Stimulated activated CD8-positive, alpha-beta memory T cell treated with anti-CD3 and anti-CD28 coated beads, Interleukin-15, amount 100 ng/mL, for 48 hours (primary cell): Measurements from ENCODE around the gene GDE1.

Experiments used
- DNase-seq, 2 donors: peaks; one replicate each; pipeline ENCODE4 v3.0.0-alpha.2; 2020; ENCODE audit warnings: low read depth in 2 of 2

GDE1 gene

GRCh38 chr16:19486750-19487325 is 35.1 kb downstream of the GDE1 start:
- DNase-seq, result no peak

GRCh38 chr16:19486051-19486450 is 35.8 kb downstream of the GDE1 start:
- DNase-seq, result no peak

DNA sequence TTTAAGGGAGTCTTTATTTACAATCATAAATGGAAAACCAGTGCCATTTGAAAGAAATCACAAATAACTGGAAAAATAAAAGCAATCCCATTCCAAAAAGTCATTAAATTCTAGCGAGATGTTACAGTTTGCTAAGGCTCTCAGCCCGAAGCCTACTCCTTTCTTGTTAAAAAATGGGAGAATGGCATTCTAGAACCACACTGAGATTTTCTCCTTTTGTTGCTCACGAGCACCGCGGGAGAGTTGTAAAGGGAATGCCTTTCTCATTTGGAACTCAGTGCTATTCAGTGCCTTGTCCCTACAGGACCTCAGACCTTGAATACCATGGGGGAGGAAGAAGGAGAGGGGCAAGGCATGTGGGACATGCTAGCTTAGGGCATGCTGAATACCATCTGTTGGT is 36.3 kb downstream of the GDE1 start:
- no peak for DNase-seq

DNA sequence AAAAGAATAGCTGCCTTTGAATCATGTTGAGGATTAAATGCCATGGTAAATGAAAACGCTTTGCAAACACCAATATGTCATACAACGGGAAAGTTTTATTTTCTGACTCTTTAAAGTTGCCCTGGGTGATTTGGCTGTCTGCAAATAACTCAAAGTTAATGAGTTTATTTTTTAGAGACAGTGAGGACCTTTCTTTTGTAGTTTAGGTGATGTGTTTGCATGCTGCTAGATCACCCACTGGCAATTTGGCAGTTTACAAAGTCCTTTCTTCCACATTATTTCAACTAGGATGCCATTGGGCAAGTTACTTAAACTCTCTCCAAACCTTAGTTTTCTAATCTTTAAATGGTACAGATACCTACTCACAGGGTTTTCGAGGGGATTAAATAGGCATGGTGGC is 37.8 kb downstream of the GDE1 start:
- no peak for DNase-seq

- DNase-seq, result no peak
Measured at GRCh38 chr16:19482291-19482690, 39.6 kb downstream of the GDE1 start.

DNA sequence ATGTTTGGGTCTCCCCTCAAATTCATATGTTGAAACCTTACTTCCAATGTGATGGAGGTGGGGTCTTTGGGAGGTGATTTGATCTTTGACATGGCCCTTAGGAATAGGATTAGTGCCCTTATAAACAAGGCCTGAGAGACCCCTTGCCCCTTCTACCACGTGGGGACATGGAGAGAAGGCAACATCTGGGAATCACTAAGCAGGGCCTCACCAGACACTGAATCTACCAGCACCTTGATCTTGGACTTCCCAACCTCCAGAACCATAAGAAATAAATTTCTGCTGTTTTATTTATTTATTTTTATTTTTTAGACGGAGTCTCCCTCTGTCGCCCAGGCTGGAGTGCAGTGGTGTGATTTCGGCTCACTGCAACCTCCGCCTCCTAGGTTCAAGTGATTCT is 40.1 kb downstream of the GDE1 start:
- DNase-seq, result no peak

GRCh38 chr16:19481296-19481695 is 40.6 kb downstream of the GDE1 start:
- DNase-seq, result no peak

GRCh38 chr16:19479302-19479721 is 42.6 kb downstream of the GDE1 start:
- DNase-seq, result no peak

DNA sequence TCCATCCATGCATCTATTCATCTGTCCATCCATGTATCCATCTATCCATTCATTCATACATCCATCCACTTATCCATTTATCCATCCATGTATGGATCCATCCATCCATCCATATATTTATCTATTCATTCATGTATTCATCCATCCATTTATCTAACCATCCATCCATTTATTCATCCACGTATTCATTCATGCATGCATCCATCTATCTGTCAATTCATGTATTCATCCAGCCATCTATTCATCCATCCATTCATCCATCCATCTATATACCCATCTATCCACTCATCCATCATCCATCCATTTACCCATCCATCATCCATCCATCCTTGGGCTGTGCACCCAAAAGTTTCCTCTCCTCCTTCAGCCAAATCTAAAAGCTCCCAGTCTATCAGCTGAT is 43.4 kb downstream of the GDE1 start:
- no peak for DNase-seq

DNA sequence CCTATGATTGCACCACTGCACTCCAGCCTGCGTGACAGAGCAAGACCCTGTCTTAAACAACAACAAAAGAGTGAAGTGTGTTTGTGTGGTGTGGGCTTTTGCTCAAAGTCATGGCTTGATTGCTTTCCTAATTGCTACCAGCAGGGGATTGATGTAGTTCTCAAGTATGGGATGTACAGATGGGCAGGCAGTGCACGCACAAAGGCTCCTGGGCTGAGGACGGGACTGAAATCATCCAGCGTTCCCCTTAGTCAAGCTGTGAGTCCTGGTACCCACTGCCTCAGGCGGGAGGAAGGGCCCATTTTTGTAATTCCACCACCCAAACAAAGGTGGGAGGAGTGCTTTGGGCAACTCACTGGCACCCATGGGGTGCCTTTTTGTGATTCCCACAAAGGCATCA is 47.3 kb downstream of the GDE1 start:
- DNase-seq, result no peak

DNA sequence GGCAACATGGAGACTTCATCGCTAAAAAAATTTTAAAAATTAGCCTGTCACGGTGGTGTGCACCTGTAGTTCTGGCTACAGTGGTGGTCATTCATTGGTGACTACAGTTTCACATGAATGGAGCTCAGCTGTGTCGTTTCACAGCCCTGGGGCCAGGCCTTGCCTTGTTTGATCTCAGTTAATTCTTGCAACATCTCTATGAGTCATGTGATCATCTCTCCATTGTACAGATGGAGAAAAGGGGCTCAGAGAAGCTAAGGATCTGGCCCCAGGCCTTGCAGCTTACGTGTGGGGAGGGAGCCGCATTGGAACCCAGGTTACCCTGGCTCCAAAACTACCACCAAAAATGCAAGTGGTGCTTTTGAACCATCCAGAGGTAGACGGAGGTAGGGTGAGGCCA is 49.4 kb downstream of the GDE1 start:
- no peak for DNase-seq

GRCh38 chr16:19468300-19468699 is 53.6 kb downstream of the GDE1 start:
- DNase-seq, result no peak

DNA sequence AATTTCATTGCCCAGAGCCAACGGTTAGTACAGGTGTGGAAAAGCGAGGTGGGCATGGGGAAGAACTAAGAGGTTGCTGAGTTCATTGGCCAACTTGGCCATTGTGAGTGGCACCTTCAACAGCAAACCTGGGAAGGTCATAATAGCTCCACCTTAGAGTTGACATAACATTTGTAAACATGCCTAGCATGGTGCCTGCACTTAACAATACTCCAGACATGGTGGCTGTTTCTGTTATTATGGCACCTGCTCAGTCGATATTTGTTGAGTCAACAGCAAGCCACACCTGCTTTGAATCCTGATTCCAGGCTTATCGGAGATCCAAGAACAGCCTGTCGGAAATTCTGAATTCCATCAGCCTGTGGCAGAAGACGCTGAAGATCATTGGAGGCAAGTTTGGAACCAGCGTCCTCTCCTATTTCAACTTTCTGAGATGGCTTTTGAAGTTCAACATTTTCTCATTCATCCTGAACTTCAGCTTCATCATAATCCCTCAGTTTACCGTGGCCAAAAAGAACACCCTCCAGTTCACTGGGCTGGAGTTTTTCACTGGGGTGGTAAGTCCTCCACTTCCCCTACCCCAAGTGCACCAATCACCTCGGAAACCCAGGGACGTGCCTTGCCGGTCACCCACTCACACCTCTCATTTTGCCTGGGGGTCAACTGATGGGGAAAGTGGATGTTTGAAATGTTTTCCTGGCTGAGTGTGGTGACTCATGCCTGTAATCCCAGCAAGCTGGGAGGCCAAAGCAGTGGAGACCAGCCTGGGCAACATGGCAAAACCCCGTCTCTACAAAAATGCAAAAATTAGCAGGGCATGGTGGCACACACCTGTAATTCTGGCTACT is 58.2 kb downstream of the GDE1 start:
- no peak for DNase-seq

GRCh38 chr16:19460397-19460796 is 61.5 kb downstream of the GDE1 start:
- DNase-seq, result no peak

DNA sequence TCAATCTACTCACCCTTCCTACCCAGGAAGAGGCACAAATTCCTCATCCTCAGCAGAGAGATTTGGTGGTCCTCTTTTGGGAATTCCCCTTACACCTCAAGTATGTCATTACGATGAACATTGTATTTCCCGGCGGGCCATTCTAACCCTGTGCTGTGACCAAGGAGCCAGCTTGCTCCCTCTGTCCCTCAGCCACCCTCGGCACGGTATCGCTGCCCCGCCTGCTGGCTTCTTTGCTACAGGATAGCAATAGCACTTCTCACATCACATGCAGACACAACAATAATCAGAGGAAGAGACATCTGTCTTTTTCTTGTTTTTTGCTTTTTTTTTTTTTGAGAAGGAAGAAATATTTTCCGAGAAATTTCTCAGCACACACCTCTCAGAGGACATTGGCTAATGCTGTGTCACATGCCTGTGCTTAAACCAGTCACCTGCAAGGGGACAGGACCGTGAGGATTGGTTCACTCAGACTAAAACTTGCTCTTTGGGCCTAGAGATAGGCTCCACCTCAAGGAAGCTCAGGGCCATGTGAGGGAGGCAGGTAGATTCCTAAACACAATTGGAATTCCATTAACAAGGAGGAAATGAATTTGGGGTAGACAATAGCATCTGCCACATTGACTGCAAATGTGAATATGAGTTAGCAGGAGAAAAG is 63.0 kb downstream of the GDE1 start:
- no peak for DNase-seq
